B cell (primary cell): ENCODE data around the gene PRTFDC1.
"Not testable (repeated sequence)": the region's sequence is repeated elsewhere in the genome, so short reads cannot be mapped to it uniquely, and the experiment has no call there.

Experiments used
- EZH2 ChIP-seq: IDR thresholded peaks from 2 replicates; pipeline ENCODE4 v1.6.1; 2012; ENCODE audit warnings: borderline replicate concordance, low read depth, mild to moderate bottlenecking, moderate library complexity, low read length; ENCODE audit not compliant: insufficient read depth, poor library complexity, severe bottlenecking
- TF ChIP-seq, protein P1 (sequence below): fragments of 200-600 bp; IDR thresholded peaks from one replicate; pipeline ENCODE4 v1.8.0; 2022; ENCODE audit warnings: antibody characterized with exemption, mild to moderate bottlenecking

- TF ChIP-seq, protein P1, sequence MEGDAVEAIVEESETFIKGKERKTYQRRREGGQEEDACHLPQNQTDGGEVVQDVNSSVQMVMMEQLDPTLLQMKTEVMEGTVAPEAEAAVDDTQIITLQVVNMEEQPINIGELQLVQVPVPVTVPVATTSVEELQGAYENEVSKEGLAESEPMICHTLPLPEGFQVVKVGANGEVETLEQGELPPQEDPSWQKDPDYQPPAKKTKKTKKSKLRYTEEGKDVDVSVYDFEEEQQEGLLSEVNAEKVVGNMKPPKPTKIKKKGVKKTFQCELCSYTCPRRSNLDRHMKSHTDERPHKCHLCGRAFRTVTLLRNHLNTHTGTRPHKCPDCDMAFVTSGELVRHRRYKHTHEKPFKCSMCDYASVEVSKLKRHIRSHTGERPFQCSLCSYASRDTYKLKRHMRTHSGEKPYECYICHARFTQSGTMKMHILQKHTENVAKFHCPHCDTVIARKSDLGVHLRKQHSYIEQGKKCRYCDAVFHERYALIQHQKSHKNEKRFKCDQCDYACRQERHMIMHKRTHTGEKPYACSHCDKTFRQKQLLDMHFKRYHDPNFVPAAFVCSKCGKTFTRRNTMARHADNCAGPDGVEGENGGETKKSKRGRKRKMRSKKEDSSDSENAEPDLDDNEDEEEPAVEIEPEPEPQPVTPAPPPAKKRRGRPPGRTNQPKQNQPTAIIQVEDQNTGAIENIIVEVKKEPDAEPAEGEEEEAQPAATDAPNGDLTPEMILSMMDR: not testable (repeated sequence)
- not testable (repeated sequence) for TF ChIP-seq EZH2
These were observed 30.1 kb downstream of the PRTFDC1 start for GRCh38 chr10:24922222-24922868.
